ENCODE results near the gene ATXN10.

The ATXN10 gene

GRCh38 chr22:45868571-45869339 is 197.1 kb downstream of the ATXN10 start:
- Histone ChIP-seq H3K79me2 (ENCODE audit: control insufficient read depth, insufficient read depth, low read length, poor library complexity) (no peaks in the 10 kb centered on the region), H4K8ac (ENCODE audit: low read depth, low read length) (no peak overlapping the region), H3K14ac (ENCODE audit: low read length) (no peak overlapping the region), H3K4me3 (ENCODE audit: low read depth, low read length) (no peak overlapping the region), H3K18ac (ENCODE audit: low read length) (no peak overlapping the region), H4K91ac (ENCODE audit: low read depth, low read length) (no peak overlapping the region), H3K27me3 (ENCODE audit: insufficient read depth, low read length) (peaks cover 44% of the 10 kb centered on the region), H2AFZ (ENCODE audit: insufficient read depth, low read length, poor library complexity) (no peak overlapping the region), H3K36me3 (ENCODE audit: control insufficient read depth in 1 of 2, insufficient read depth in 2 of 2, low read length in 2 of 2) (no peaks in the 10 kb centered on the region), H3K4ac (ENCODE audit: low read depth, low read length) (no peak overlapping the region), H3K9me3 (ENCODE audit: insufficient read depth, low read depth, low read length) (peaks cover 4% of the 10 kb centered on the region), H2BK12ac (ENCODE audit: low read length) (no peak overlapping the region), H3K4me2 (ENCODE audit: low read length) (no peak overlapping the region), H3K27ac (ENCODE audit: low read depth, low read length) (no peak overlapping the region), H3K23ac (ENCODE audit: low read length) (no peak overlapping the region), H2AK5ac (ENCODE audit: low read length) (no peak overlapping the region), H2BK5ac (ENCODE audit: low read depth, low read length, poor library complexity) (no peak overlapping the region), H3K4me1 (ENCODE audit: control insufficient read depth in 1 of 2, insufficient read depth in 2 of 2, low read length in 2 of 2) (peaks cover 12 to 20% of the 10 kb centered on the region in 2 experiments), H4K12ac (ENCODE audit: low read depth, low read length) (no peak overlapping the region), H2BK120ac (ENCODE audit: insufficient read depth, low read length, poor library complexity) (no peak overlapping the region), H3K9ac (ENCODE audit: low read length) (no peak overlapping the region), H3K79me1 (ENCODE audit: low read length) (no peaks in the 10 kb centered on the region)
- DNase-seq: no peak
- WGBS (ENCODE audit: extremely low coverage, insufficient coverage, insufficient read length): no CpG with 5 or more reads among the region's 18 CpGs

DNA sequence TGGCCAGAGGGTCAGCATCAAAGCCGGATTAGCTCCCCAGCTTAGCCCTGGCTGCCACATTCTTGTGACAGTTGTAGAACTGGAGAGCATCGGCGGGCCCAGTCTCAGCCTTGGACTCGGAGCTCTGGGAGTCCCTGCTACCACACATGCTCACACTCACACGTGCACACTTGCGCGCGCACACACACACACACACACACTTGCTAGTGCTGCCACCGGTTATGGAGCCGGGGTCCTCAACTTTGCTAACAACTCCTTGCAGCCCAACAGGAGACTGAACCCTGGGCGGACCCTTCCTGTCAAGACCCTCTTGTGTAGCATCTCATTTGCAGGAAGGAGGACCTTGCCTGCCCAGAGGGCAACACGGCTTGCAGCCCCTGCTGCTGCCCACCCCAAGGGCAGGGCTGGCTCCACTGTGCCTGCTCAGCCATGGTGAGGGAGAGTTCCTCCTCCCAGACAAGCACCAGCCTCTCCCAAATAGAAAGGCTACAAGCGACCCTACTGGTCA is 197.8 kb downstream of the ATXN10 start:
- peaks cover 12 to 17% of the 10 kb centered on the region in 2 experiments for H3K4me1 ChIP-seq (ENCODE audit: control insufficient read depth in 1 of 2, insufficient read depth in 2 of 2, low read length in 2 of 2)
- WGBS (ENCODE audit: extremely low coverage, insufficient coverage, insufficient read length): no CpG with 5 or more reads among the region's 13 CpGs
- H3K4me3 ChIP-seq (ENCODE audit: low read depth, low read length): no peak overlapping the region
- H3K36me3 ChIP-seq (ENCODE audit: control insufficient read depth in 1 of 2, insufficient read depth in 2 of 2, low read length in 2 of 2): no peaks in the 10 kb centered on the region
- no peak overlapping the region for H3K27ac ChIP-seq (ENCODE audit: low read depth, low read length)
- no peak overlapping the region for H2AK5ac ChIP-seq (ENCODE audit: low read length)
- H3K79me2 ChIP-seq (ENCODE audit: control insufficient read depth, insufficient read depth, low read length, poor library complexity): no peaks in the 10 kb centered on the region
- H3K14ac ChIP-seq (ENCODE audit: low read length): no peak overlapping the region
- no peak overlapping the region for H3K4ac ChIP-seq (ENCODE audit: low read depth, low read length)
- H4K12ac ChIP-seq (ENCODE audit: low read depth, low read length): no peak overlapping the region
- no peak overlapping the region for H4K8ac ChIP-seq (ENCODE audit: low read depth, low read length)
- H3K9ac ChIP-seq (ENCODE audit: low read length): no peak overlapping the region
- H2BK5ac ChIP-seq (ENCODE audit: low read depth, low read length, poor library complexity): no peak overlapping the region
- DNase-seq: no peak
- no peak overlapping the region for H2BK12ac ChIP-seq (ENCODE audit: low read length)
- H3K27me3 ChIP-seq (ENCODE audit: insufficient read depth, low read length): peaks cover 44% of the 10 kb centered on the region
- H3K23ac ChIP-seq (ENCODE audit: low read length): no peak overlapping the region
- H2BK120ac ChIP-seq (ENCODE audit: insufficient read depth, low read length, poor library complexity): no peak overlapping the region
- no peaks in the 10 kb centered on the region for H3K79me1 ChIP-seq (ENCODE audit: low read length)
- H3K18ac ChIP-seq (ENCODE audit: low read length): no peak overlapping the region
- no peak overlapping the region for H3K4me2 ChIP-seq (ENCODE audit: low read length)
- peaks cover 4% of the 10 kb centered on the region for H3K9me3 ChIP-seq (ENCODE audit: insufficient read depth, low read depth, low read length)
- no peak overlapping the region for H2AFZ ChIP-seq (ENCODE audit: insufficient read depth, low read length, poor library complexity)
- no peak overlapping the region for H4K91ac ChIP-seq (ENCODE audit: low read depth, low read length)

GRCh38 chr22:45870011-45870410 is 198.4 kb downstream of the ATXN10 start:
- DNase-seq: no peak
- H4K91ac ChIP-seq (ENCODE audit: low read depth, low read length): no peak overlapping the region
- H3K79me1 ChIP-seq (ENCODE audit: low read length): no peaks in the 10 kb centered on the region
- H3K36me3 ChIP-seq (ENCODE audit: control insufficient read depth in 1 of 2, insufficient read depth in 2 of 2, low read length in 2 of 2): no peaks in the 10 kb centered on the region
- no peak overlapping the region for H3K14ac ChIP-seq (ENCODE audit: low read length)
- H2AK5ac ChIP-seq (ENCODE audit: low read length): no peak overlapping the region
- no peak overlapping the region for H2BK12ac ChIP-seq (ENCODE audit: low read length)
- no peak overlapping the region for H3K4me3 ChIP-seq (ENCODE audit: low read depth, low read length)
- no peak overlapping the region for H3K4me2 ChIP-seq (ENCODE audit: low read length)
- no peak overlapping the region for H4K8ac ChIP-seq (ENCODE audit: low read depth, low read length)
- H4K12ac ChIP-seq (ENCODE audit: low read depth, low read length): no peak overlapping the region
- H3K27ac ChIP-seq (ENCODE audit: low read depth, low read length): no peak overlapping the region
- no peak overlapping the region for H3K4ac ChIP-seq (ENCODE audit: low read depth, low read length)
- peaks cover 12 to 14% of the 10 kb centered on the region in 2 experiments for H3K4me1 ChIP-seq (ENCODE audit: control insufficient read depth in 1 of 2, insufficient read depth in 2 of 2, low read length in 2 of 2)
- H2AFZ ChIP-seq (ENCODE audit: insufficient read depth, low read length, poor library complexity): no peak overlapping the region
- H3K23ac ChIP-seq (ENCODE audit: low read length): no peak overlapping the region
- H2BK5ac ChIP-seq (ENCODE audit: low read depth, low read length, poor library complexity): no peak overlapping the region
- H3K27me3 ChIP-seq (ENCODE audit: insufficient read depth, low read length): peaks cover 44% of the 10 kb centered on the region
- H3K18ac ChIP-seq (ENCODE audit: low read length): no peak overlapping the region
- WGBS (ENCODE audit: extremely low coverage, insufficient coverage, insufficient read length): no CpG with 5 or more reads among the region's 7 CpGs
- no peaks in the 10 kb centered on the region for H3K79me2 ChIP-seq (ENCODE audit: control insufficient read depth, insufficient read depth, low read length, poor library complexity)
- H3K9me3 ChIP-seq (ENCODE audit: insufficient read depth, low read depth, low read length): peaks cover 4% of the 10 kb centered on the region
- no peak overlapping the region for H2BK120ac ChIP-seq (ENCODE audit: insufficient read depth, low read length, poor library complexity)
- no peak overlapping the region for H3K9ac ChIP-seq (ENCODE audit: low read length)

DNA sequence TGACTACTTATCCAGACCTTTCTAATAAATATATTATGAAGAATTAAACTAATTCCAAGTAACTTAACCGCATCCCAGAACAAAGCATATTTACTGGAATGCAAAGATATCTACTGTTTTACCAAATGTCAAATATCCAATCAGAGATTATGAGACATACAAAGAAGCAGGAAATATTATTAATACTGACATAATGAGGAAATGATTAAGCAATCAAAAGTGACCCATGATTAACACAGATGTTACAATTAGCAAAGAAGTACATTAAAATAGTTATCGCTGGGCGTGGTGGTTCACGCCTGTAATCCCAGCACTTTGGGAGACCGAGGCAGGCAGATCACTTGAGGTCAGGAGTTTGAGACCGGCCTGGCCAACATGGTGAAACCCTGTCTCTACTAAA is 200.1 kb downstream of the ATXN10 start:
- Histone ChIP-seq H3K23ac (ENCODE audit: low read length) (no peak overlapping the region), H2BK5ac (ENCODE audit: low read depth, low read length, poor library complexity) (no peak overlapping the region), H2AFZ (ENCODE audit: insufficient read depth, low read length, poor library complexity) (no peak overlapping the region), H4K8ac (ENCODE audit: low read depth, low read length) (no peak overlapping the region), H3K4ac (ENCODE audit: low read depth, low read length) (no peak overlapping the region), H3K36me3 (ENCODE audit: control insufficient read depth in 1 of 2, insufficient read depth in 2 of 2, low read length in 2 of 2) (no peaks in the 10 kb centered on the region), H3K9ac (ENCODE audit: low read length) (no peak overlapping the region), H4K91ac (ENCODE audit: low read depth, low read length) (no peak overlapping the region), H4K12ac (ENCODE audit: low read depth, low read length) (no peak overlapping the region), H3K79me2 (ENCODE audit: control insufficient read depth, insufficient read depth, low read length, poor library complexity) (no peaks in the 10 kb centered on the region), H3K27ac (ENCODE audit: low read depth, low read length) (no peak overlapping the region), H2AK5ac (ENCODE audit: low read length) (no peak overlapping the region), H3K4me1 (ENCODE audit: control insufficient read depth in 1 of 2, insufficient read depth in 2 of 2, low read length in 2 of 2) (peaks cover 10% of the 10 kb centered on the region in 2 experiments), H3K4me2 (ENCODE audit: low read length) (no peak overlapping the region), H2BK12ac (ENCODE audit: low read length) (no peak overlapping the region), H3K4me3 (ENCODE audit: low read depth, low read length) (no peak overlapping the region), H3K9me3 (ENCODE audit: insufficient read depth, low read depth, low read length) (peaks cover 1% of the 10 kb centered on the region), H3K27me3 (ENCODE audit: insufficient read depth, low read length) (peaks cover 33% of the 10 kb centered on the region), H3K79me1 (ENCODE audit: low read length) (no peaks in the 10 kb centered on the region), H3K18ac (ENCODE audit: low read length) (no peak overlapping the region), H2BK120ac (ENCODE audit: insufficient read depth, low read length, poor library complexity) (no peak overlapping the region), H3K14ac (ENCODE audit: low read length) (no peak overlapping the region)
- DNase-seq: no peak
- no CpG with 5 or more reads among the region's 6 CpGs for WGBS (ENCODE audit: extremely low coverage, insufficient coverage, insufficient read length)

All from trophoblast cell (in vitro differentiated cells and primary cell).